K562 (cell line): ENCODE data around the gene ARL16. TPM values are rescaled to one million over a fixed set of nuclear protein-coding genes. Genes with fewer than 3 reads are reported as not detected.
A peak's percentile ranks its signal among the peaks of the same experiment; 100 is the strongest.

Experiments
- ARID1B ChIP-seq: fragments of 450-650 bp; IDR thresholded peaks from 2 replicates; pipeline ENCODE4 v1.6.1; 2016; ENCODE audit warnings: antibody characterized with exemption, mild to moderate bottlenecking, inconsistent platforms
- BRD4 ChIP-seq: fragments of 200-600 bp; sonication (generic); IDR thresholded peaks from 2 replicates; pipeline ENCODE4 v1.6.1; 2017; ENCODE audit warnings: inconsistent platforms
- CGGBP1 ChIP-seq: fragments of 250-450 bp; sonication (Bioruptor Pico); IDR thresholded peaks from 2 replicates; pipeline ENCODE4 v1.9.0; 2021; ENCODE audit warnings: mild to moderate bottlenecking
- CTCF ChIP-seq, 3 experiments: IDR thresholded peaks in 2 of 3; conservative IDR thresholded peaks in 1 of 3; 2 replicates each; pipeline ENCODE4 v1.5.1; 2011 to 2012; ENCODE audit warnings: low read length in 3 of 3, mild to moderate bottlenecking in 3 of 3, control low read depth in 2 of 3, improper control_type of control experiment in 1 of 3, inconsistent platforms in 1 of 3, low read depth in 1 of 3, mixed read lengths in 1 of 3, moderate library complexity in 1 of 3; ENCODE audit not compliant: insufficient read depth in 2 of 3
- CTCFL ChIP-seq: IDR thresholded peaks from 2 replicates; pipeline ENCODE4 v1.6.1; 2011; ENCODE audit warnings: borderline replicate concordance, low read depth, mild to moderate bottlenecking, moderate library complexity, low read length; ENCODE audit not compliant: insufficient read depth, poor library complexity, severe bottlenecking
- ERF ChIP-seq: fragments of 450-650 bp; formaldehyde crosslinking; IDR thresholded peaks from 2 replicates; pipeline ENCODE4 v1.4.0; 2020; ENCODE audit warnings: mild to moderate bottlenecking, mixed read lengths
- KDM5B ChIP-seq: fragments of 200-600 bp; sonication (generic); IDR thresholded peaks from 2 replicates; pipeline ENCODE4 v1.6.1; 2012; ENCODE audit warnings: low read depth, mild to moderate bottlenecking, moderate library complexity, low read length, control low read depth, inconsistent platforms; ENCODE audit not compliant: insufficient replicate concordance
- MYNN ChIP-seq, 2 experiments: sonication (generic); formaldehyde crosslinking in 1 of 2; IDR thresholded peaks; 2 replicates each; pipeline versions ENCODE4 v1.5.0 to v1.6.1; 2016 to 2020; ENCODE audit warnings: antibody characterized with exemption in 1 of 2, missing genetic modification reagents in 1 of 2
- NR4A1 ChIP-seq, 2 experiments: fragments of 250-450 bp in 1 of 2; fragments of 450-650 bp in 1 of 2; sonication (Bioruptor Pico) in 1 of 2; IDR thresholded peaks; 2 replicates each; pipeline versions ENCODE4 v1.4.0 to v1.6.1; 2016 to 2020; ENCODE audit warnings: mild to moderate bottlenecking in 2 of 2, missing compliant biosample characterization in 1 of 2, missing genetic modification characterization in 1 of 2, moderate library complexity in 1 of 2
- POLR2A ChIP-seq: fragments of 450-650 bp; conservative IDR thresholded peaks from 2 replicates; pipeline ENCODE4 v1.6.1; 2016
- PRMT5 ChIP-seq: sonication (generic); formaldehyde crosslinking; IDR thresholded peaks from 2 replicates; pipeline ENCODE4 v1.5.0; 2020; ENCODE audit warnings: missing genetic modification reagents
- SIN3A ChIP-seq, 2 experiments: fragments of 150-350 bp in 1 of 2; IDR thresholded peaks; 2 replicates each; pipeline ENCODE4 v1.6.1; 2011 to 2016; ENCODE audit warnings: borderline replicate concordance in 2 of 2, low read depth in 2 of 2, low read length in 2 of 2, mild to moderate bottlenecking in 2 of 2, moderate library complexity in 2 of 2; ENCODE audit not compliant: control insufficient read depth in 1 of 2
- ZNF699 ChIP-seq: fragments of 250-450 bp; sonication (Bioruptor Pico); IDR thresholded peaks from 2 replicates; pipeline ENCODE4 v1.8.0; 2021; ENCODE audit warnings: mild to moderate bottlenecking, moderate library complexity; ENCODE audit not compliant: insufficient replicate concordance
- polyA plus RNA-seq, 8 experiments: library from polyadenylated mRNA; depleted of rRNA in 4 of 8; stranded (reverse) in 5 of 8; unstranded in 3 of 8; fragments of >200 nt; fragmentation: Nextera tagmentation in 2 of 8; fragmentation: Illumina TruSeq in 1 of 8; extraction: Ambion mirVana in 2 of 8; extraction: Trizol in 1 of 8; gene quantifications; 2 replicates each; pipeline versions ENCODE4 v1.2.1 to v1.2.3, GENCODE V29; 2011 to 2014; ENCODE audit warnings: inconsistent platforms in 1 of 8, missing spikeins in 1 of 8
- total RNA-seq, 7 experiments: library from RNA; depleted of rRNA in 6 of 7; stranded (reverse); fragments of >200 nt in 6 of 7; fragmentation: Illumina TruSeq in 2 of 7; extraction: Trizol in 2 of 7; gene quantifications; 2 replicates each; pipeline versions ENCODE4 v1.2.1 to v1.2.3, GENCODE V29; 2011 to 2021; ENCODE audit warnings: low replicate concordance in 1 of 7
- TF ChIP-seq, protein P1 (sequence below): fragments of 200-800 bp; sonication (Bioruptor generic); IDR thresholded peaks from 2 replicates; pipeline ENCODE4 v1.6.1; 2017; ENCODE audit warnings: missing genetic modification characterization, missing compliant biosample characterization
- TF ChIP-seq, protein P2 (sequence below): sonication (generic); formaldehyde crosslinking; IDR thresholded peaks from 2 replicates; pipeline ENCODE4 v1.8.0; 2022; ENCODE audit warnings: missing genetic modification reagents, mild to moderate bottlenecking, moderate library complexity, borderline replicate concordance
- TF ChIP-seq, protein P3 (sequence below): sonication (generic); formaldehyde crosslinking; IDR thresholded peaks from 2 replicates; pipeline ENCODE4 v1.8.1; 2023; ENCODE audit warnings: mild to moderate bottlenecking, missing genetic modification reagents

The ARL16 gene
- total and polyA plus RNA-seq, 9 of the 15 experiments (the other 6 are each of a cell fraction or from before 2014, with no cell fraction given) = 5.4 to 32.4 (median 22.6) TPM

GRCh38 chr17:81701288-81702071 lies 17.9 kb upstream of the ARL16 start (continued):
- TF ChIP-seq ERF (0 out of 2 replicates have a peak, but pooled peaks have one; percentile 42), PRMT5 (CRISPR knock-in tag) (no peak), CGGBP1 (no peak), ARID1B (no peak), CTCF (IDR thresholded peaks at IDR 0.05 in 2 of 3, conservative IDR thresholded peaks at IDR 0.05 in 1 of 3; ENCODE audit: insufficient read depth in 2 of 3, low read depth in 1 of 3, low read length in 3 of 3) (peak; percentile 33 to 51 (median 47); a peak in 4 of 6 replicates), SIN3A (IDR thresholded peaks at IDR 0.05; ENCODE audit: borderline replicate concordance in 2 of 2, control insufficient read depth in 1 of 2, low read depth in 2 of 2, low read length in 2 of 2) (peak in 1 of 2 experiments; percentile 33; a peak in 1 of 4 replicates), POLR2A (peak; percentile 67), CTCFL (peak; percentile 24), KDM5B (peak; percentile 23), MYNN (IDR thresholded peaks at IDR 0.05) (peak; percentile 31; the same call in 1 of the 2 replicates), MYNN (CRISPR knock-in tag; IDR thresholded peaks at IDR 0.05) (no peak), BRD4 (no peak), ZNF699 (no peak), NR4A1 (CRISPR knock-in tag; IDR thresholded peaks at IDR 0.05) (no peak), NR4A1 (tag; IDR thresholded peaks at IDR 0.05) (no peak)
- TF ChIP-seq, protein P1, sequence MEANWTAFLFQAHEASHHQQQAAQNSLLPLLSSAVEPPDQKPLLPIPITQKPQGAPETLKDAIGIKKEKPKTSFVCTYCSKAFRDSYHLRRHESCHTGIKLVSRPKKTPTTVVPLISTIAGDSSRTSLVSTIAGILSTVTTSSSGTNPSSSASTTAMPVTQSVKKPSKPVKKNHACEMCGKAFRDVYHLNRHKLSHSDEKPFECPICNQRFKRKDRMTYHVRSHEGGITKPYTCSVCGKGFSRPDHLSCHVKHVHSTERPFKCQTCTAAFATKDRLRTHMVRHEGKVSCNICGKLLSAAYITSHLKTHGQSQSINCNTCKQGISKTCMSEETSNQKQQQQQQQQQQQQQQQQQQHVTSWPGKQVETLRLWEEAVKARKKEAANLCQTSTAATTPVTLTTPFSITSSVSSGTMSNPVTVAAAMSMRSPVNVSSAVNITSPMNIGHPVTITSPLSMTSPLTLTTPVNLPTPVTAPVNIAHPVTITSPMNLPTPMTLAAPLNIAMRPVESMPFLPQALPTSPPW (CRISPR knock-in tag) = peak; percentile 45; the same call in 1 of the 2 replicates
- TF ChIP-seq, protein P2, sequence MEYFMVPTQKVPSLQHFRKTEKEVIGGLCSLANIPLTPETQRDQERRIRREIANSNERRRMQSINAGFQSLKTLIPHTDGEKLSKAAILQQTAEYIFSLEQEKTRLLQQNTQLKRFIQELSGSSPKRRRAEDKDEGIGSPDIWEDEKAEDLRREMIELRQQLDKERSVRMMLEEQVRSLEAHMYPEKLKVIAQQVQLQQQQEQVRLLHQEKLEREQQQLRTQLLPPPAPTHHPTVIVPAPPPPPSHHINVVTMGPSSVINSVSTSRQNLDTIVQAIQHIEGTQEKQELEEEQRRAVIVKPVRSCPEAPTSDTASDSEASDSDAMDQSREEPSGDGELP (CRISPR knock-in tag) = 0 out of 2 replicates have a peak, but pooled peaks have one; percentile 24
- TF ChIP-seq, protein P3, sequence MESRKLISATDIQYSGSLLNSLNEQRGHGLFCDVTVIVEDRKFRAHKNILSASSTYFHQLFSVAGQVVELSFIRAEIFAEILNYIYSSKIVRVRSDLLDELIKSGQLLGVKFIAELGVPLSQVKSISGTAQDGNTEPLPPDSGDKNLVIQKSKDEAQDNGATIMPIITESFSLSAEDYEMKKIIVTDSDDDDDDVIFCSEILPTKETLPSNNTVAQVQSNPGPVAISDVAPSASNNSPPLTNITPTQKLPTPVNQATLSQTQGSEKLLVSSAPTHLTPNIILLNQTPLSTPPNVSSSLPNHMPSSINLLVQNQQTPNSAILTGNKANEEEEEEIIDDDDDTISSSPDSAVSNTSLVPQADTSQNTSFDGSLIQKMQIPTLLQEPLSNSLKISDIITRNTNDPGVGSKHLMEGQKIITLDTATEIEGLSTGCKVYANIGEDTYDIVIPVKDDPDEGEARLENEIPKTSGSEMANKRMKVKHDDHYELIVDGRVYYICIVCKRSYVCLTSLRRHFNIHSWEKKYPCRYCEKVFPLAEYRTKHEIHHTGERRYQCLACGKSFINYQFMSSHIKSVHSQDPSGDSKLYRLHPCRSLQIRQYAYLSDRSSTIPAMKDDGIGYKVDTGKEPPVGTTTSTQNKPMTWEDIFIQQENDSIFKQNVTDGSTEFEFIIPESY (CRISPR knock-in tag) = peak; percentile 12; the same call in 1 of the 2 replicates
